Uterus (tissue), 4 donors: ENCODE results near the gene PCDHGA4. TPM values are rescaled to one million over a fixed set of nuclear protein-coding genes. Genes with fewer than 3 reads are reported as not detected.
A peak's percentile ranks its signal among the peaks of the same experiment; 100 is the strongest.
"Not testable (repeated sequence)": the region's sequence is repeated elsewhere in the genome, so short reads cannot be mapped to it uniquely, and the experiment has no call there.

ENCODE experiments used
- DNase-seq, 2 donors: peaks; one replicate each; pipeline ENCODE4 v3.0.0-alpha.2; 2019 to 2020
- H3K27ac ChIP-seq, 2 donors: fragments of 200-600 bp; sonication (generic); 1 replicate in 1 of 2; 2 replicates in 1 of 2; pipeline ENCODE4 v1.5.1; 2016 to 2018
- H3K27me3 ChIP-seq, 2 donors: fragments of 200-600 bp; sonication (generic); one replicate each; pipeline ENCODE4 v1.5.1; 2018 to 2019; ENCODE audit warnings: control low read depth in 1 of 2
- H3K36me3 ChIP-seq, 2 donors: fragments of 200-600 bp; sonication (generic); one replicate each; pipeline ENCODE4 v1.5.1; 2019; ENCODE audit warnings: control low read depth in 1 of 2
- H3K4me1 ChIP-seq, 2 donors: fragments of 200-600 bp; sonication (generic); one replicate each; pipeline ENCODE4 v1.5.1; 2018 to 2019; ENCODE audit warnings: control low read depth in 1 of 2
- H3K4me3 ChIP-seq, 2 donors: fragments of 200-600 bp; sonication (generic); 1 replicate in 1 of 2; 2 replicates in 1 of 2; pipeline ENCODE4 v1.5.1; 2018 to 2019; ENCODE audit warnings: mild to moderate bottlenecking in 1 of 2
- H3K9me3 ChIP-seq, 2 donors: fragments of 200-600 bp; sonication (generic); one replicate each; pipeline ENCODE4 v1.5.1; 2019; ENCODE audit warnings: control low read depth in 1 of 2
- POLR2A ChIP-seq, 2 donors: fragments of 450-650 bp; IDR thresholded peaks; one replicate each; pipeline ENCODE4 v1.6.1; 2016; ENCODE audit warnings: antibody characterized with exemption in 2 of 2, mild to moderate bottlenecking in 1 of 2, moderate library complexity in 1 of 2
- intact Hi-C: fragments of 100-400 bp; cut with DNase I; formaldehyde crosslinking; loops from one replicate; pipeline ENCODE4 v1.15.1; 2023; ENCODE audit warnings: low total_unique reads
- total RNA-seq, 4 donors: library from RNA; depleted of rRNA in 3 of 4; stranded (reverse); fragments of >200 nt in 3 of 4; gene quantifications; one replicate each; pipeline versions ENCODE4 v1.1.0 to v1.2.4, GENCODE V29; 2014 to 2023
- TF ChIP-seq, protein P1 (sequence below), 4 experiments: fragments of 200-600 bp in 2 of 4; fragments of 450-650 bp in 2 of 4; sonication (generic) in 2 of 4; IDR thresholded peaks; one replicate each; pipeline ENCODE4 v1.5.1; 2016 to 2019; ENCODE audit warnings: antibody characterized with exemption in 4 of 4, mild to moderate bottlenecking in 2 of 4, moderate library complexity in 1 of 4
- donor health status: DM: yes; HTN: yes; CAD: no.

Gene PCDHGA4
- total RNA-seq, 4 donors from 2014 or later, result 0.59 to 16.1 (median 8.7) TPM

DNA sequence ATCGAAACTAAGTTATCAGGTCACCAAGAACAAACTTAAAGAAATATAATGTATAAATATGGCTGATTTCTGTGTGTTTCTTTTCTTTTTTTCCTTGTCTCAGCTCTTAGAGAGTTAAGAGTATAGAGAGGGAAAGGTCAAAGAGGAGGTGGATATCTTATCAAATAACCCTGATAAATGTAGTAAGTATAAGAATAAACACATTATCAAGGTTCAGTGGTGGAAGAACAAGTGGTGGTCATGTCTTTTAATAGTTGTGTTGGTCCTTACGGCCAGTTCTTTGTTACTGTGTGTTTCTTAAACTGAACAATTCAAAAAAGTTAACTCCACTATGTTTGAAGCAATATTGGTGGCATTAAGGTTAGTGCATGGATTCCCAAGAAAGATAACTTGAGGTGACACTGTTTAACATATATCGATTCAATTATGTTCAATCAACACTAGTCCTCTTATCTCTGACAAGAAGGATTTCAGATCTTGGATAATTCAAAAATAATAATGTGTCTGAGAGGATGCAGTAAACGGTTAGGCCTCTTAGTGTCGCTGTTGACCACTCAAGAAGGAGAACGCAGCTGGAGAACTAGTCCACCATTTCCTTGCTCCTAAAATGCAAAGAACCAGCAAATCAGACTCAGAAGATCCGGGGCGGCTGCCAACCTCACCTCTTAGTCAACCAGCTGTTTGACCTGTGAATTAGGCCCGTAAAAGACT lies 11.4 kb upstream of the PCDHGA4 start, which contains the start of gene PCDHGA3:
Gene PCDHGA3 (plus strand): TSS at position 588 of the 711 bp plus-strand sequence. CDS start 205 bp downstream, outside the sequence.
- no peak within 1 kb of the TSS for H3K27ac ChIP-seq
- no peak for TF ChIP-seq POLR2A (IDR thresholded peaks at IDR 0.05)
- TF ChIP-seq, protein P1, sequence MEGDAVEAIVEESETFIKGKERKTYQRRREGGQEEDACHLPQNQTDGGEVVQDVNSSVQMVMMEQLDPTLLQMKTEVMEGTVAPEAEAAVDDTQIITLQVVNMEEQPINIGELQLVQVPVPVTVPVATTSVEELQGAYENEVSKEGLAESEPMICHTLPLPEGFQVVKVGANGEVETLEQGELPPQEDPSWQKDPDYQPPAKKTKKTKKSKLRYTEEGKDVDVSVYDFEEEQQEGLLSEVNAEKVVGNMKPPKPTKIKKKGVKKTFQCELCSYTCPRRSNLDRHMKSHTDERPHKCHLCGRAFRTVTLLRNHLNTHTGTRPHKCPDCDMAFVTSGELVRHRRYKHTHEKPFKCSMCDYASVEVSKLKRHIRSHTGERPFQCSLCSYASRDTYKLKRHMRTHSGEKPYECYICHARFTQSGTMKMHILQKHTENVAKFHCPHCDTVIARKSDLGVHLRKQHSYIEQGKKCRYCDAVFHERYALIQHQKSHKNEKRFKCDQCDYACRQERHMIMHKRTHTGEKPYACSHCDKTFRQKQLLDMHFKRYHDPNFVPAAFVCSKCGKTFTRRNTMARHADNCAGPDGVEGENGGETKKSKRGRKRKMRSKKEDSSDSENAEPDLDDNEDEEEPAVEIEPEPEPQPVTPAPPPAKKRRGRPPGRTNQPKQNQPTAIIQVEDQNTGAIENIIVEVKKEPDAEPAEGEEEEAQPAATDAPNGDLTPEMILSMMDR (IDR thresholded peaks at IDR 0.05), result no peak
- H3K4me1 ChIP-seq, result no peaks in the 10 kb centered on the region
- H3K9me3 ChIP-seq, result peaks cover 3 to 58% of the 10 kb centered on the region in 2 donors
- H3K4me3 ChIP-seq, result peak within 1 kb of the TSS in 1 of 2 donors; percentile 5
- no peaks in the 10 kb centered on the region for H3K27me3 ChIP-seq
- no peaks in the 10 kb centered on the region for H3K36me3 ChIP-seq
- DNase-seq, result no peak
- intact Hi-C loops, result no loop called here

DNA sequence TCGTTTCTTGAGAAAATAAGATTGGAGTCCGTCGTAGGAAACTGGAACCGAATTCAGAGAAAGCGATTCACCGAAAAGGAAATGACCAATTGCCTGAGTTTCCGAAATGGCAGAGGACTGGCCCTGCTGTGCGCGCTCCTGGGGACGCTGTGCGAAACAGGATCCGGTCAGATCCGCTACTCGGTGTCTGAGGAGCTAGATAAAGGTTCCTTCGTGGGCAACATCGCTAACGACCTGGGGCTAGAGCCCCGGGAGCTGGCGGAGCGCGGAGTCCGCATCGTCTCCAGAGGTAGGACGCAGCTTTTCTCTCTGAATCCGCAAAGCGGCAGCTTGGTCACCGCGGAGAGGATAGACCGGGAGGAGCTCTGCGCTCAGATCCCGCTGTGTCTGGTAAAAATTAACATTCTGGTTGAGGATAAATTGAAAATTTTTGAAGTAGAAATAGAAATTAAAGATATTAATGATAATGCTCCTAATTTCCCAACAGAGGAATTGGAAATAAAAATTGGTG lies 10.8 kb upstream of the PCDHGA4 start:
- Histone ChIP-seq H3K4me1 (no peaks in the 10 kb centered on the region), H3K27ac (no peak overlapping the region), H3K9me3 (peaks cover 3 to 52% of the 10 kb centered on the region in 2 donors), H3K36me3 (no peaks in the 10 kb centered on the region), H3K27me3 (no peaks in the 10 kb centered on the region), H3K4me3 (peak overlapping the region in 1 of 2 donors; percentile 5)
- no peak for TF ChIP-seq POLR2A (IDR thresholded peaks at IDR 0.05)
- TF ChIP-seq, protein P1 (IDR thresholded peaks at IDR 0.05), result no peak
- intact Hi-C loops, result no loop called here
- no peak for DNase-seq

DNA sequence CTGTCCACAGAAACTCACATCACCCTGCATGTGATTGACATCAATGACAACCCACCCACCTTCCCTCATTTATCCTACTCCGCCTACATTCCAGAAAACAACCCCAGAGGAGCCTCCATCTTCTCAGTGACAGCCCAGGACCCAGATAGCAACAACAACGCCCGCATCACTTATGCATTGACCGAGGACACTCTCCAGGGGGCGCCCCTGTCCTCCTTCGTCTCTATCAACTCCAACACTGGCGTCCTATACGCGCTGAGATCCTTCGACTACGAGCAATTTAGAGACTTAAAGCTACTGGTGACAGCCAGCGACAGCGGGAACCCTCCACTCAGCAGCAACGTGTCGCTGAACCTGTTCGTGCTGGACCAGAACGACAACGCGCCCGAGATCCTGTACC lies 9.5 kb upstream of the PCDHGA4 start:
- no peaks in the 10 kb centered on the region for H3K36me3 ChIP-seq
- no peak overlapping the region for H3K4me3 ChIP-seq
- intact Hi-C loops, result no loop called here
- no peaks in the 10 kb centered on the region for H3K4me1 ChIP-seq
- TF ChIP-seq POLR2A (IDR thresholded peaks at IDR 0.05), result no peak
- TF ChIP-seq, protein P1 (IDR thresholded peaks at IDR 0.05), result no peak
- peaks cover 3 to 44% of the 10 kb centered on the region in 2 donors for H3K9me3 ChIP-seq
- DNase-seq, result no peak
- H3K27me3 ChIP-seq, result no peaks in the 10 kb centered on the region
- no peak overlapping the region for H3K27ac ChIP-seq

DNA sequence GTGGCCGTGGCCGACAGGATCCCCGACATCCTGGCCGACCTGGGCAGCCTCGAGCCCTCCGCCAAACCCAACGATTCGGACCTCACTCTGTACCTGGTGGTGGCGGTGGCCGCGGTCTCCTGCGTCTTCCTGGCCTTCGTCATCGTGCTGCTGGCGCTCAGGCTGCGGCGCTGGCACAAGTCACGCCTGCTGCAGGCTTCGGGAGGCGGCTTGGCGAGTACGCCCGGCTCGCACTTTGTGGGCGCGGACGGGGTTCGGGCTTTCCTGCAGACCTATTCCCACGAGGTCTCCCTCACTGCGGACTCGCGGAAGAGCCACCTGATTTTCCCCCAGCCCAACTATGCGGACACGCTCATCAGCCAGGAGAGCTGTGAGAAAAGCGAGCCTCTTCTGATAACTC lies 8.8 kb upstream of the PCDHGA4 start:
- H3K27me3 ChIP-seq, H3K36me3 ChIP-seq, DNase-seq, H3K4me1 ChIP-seq, intact Hi-C loops, H3K4me3 ChIP-seq, H3K27ac ChIP-seq: not testable (repeated sequence)
- peaks cover 3 to 47% of the 10 kb centered on the region in 2 donors for H3K9me3 ChIP-seq

DNA sequence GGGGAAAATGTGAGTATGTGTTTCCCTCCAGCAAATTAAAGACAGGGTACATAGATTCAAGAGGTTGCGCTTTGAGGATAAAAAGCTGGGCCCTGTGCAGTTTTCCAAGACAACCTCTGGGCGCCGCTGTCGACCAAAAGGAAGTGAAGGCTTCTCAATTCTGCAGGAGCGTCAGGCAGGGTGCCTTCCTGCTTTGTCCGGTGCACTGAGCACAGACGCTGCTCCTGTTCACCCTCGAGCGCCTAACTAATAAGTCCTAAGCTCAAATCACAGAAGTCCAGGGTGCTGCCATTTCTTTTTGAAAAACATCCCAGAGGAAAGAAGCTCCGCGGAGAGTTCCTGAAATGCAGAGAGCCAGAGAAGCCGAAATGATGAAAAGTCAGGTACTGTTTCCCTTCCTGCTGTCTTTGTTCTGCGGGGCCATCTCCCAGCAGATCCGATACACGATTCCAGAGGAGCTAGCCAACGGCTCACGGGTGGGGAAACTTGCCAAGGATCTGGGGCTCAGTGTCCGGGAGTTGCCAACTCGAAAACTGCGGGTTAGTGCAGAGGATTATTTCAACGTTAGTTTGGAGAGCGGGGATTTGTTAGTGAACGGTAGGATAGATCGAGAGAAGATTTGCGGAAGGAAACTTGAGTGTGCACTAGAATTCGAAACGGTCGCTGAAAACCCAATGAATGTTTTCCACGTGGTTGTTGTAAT lies 4.8 kb upstream of the PCDHGA4 start, which contains the start of gene PCDHGB1:
Gene PCDHGB1 (plus strand): TSS at position 183 of the 703 bp plus-strand sequence. CDS start 162 bp downstream, at position 345.
- no peaks in the 10 kb centered on the region for H3K36me3 ChIP-seq
- no peaks in the 10 kb centered on the region for H3K4me1 ChIP-seq
- no peak for DNase-seq
- H3K27me3 ChIP-seq, result no peaks in the 10 kb centered on the region
- H3K4me3 ChIP-seq, result no peak within 1 kb of the TSS
- intact Hi-C loops, result no loop called here
- no peak within 1 kb of the TSS for H3K27ac ChIP-seq
- TF ChIP-seq POLR2A (IDR thresholded peaks at IDR 0.05), result no peak
- TF ChIP-seq, protein P1 (IDR thresholded peaks at IDR 0.05), result no peak
- peaks cover 0 to 53% of the 10 kb centered on the region in 2 donors for H3K9me3 ChIP-seq
